Vagina (tissue), 2 donors: ENCODE results near the gene ABLIM1.

Experiments used
- POLR2A ChIP-seq, 2 donors: fragments of 450-650 bp; IDR thresholded peaks; one replicate each; pipeline ENCODE4 v1.6.1; 2017; ENCODE audit warnings: antibody characterized with exemption in 2 of 2, mild to moderate bottlenecking in 2 of 2, moderate library complexity in 2 of 2
- TF ChIP-seq, protein P1 (sequence below), 3 experiments: fragments of 450-650 bp in 2 of 3; fragments of 200-600 bp in 1 of 3; sonication (generic) in 1 of 3; IDR thresholded peaks; one replicate each; pipeline ENCODE4 v1.5.1; 2017 to 2019; ENCODE audit warnings: antibody characterized with exemption in 3 of 3, mild to moderate bottlenecking in 2 of 3, moderate library complexity in 2 of 3

DNA sequence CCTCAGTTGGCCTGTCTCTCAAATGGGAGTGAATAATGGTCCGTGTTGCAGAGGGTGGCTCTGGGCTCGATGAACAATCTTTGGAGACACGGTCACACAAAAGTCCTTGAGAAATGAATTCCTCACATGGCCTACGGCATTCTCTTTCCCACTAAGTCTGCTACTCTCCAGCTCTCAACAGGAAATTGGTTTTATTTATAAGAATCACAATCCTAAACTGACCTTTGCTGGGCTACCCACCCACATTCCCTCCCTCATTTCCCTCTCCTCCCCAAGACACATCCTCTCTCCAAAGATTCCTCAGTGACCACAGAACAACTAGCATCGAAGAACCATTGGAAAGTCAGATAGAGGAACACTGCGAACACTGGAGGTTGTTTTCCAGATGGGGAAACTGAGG is 258.5 kb downstream of the ABLIM1 start:
- TF ChIP-seq, protein P1, sequence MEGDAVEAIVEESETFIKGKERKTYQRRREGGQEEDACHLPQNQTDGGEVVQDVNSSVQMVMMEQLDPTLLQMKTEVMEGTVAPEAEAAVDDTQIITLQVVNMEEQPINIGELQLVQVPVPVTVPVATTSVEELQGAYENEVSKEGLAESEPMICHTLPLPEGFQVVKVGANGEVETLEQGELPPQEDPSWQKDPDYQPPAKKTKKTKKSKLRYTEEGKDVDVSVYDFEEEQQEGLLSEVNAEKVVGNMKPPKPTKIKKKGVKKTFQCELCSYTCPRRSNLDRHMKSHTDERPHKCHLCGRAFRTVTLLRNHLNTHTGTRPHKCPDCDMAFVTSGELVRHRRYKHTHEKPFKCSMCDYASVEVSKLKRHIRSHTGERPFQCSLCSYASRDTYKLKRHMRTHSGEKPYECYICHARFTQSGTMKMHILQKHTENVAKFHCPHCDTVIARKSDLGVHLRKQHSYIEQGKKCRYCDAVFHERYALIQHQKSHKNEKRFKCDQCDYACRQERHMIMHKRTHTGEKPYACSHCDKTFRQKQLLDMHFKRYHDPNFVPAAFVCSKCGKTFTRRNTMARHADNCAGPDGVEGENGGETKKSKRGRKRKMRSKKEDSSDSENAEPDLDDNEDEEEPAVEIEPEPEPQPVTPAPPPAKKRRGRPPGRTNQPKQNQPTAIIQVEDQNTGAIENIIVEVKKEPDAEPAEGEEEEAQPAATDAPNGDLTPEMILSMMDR (IDR thresholded peaks at IDR 0.05) = no peak
- no peak for TF ChIP-seq POLR2A (IDR thresholded peaks at IDR 0.05)
